WI38 (cell line): ENCODE measurements around the gene PRKCG.

Experiments
- H3K4me3 ChIP-seq: 2 replicates; pipeline ENCODE4 v1.5.1; 2011; ENCODE audit warnings: low read depth, mild to moderate bottlenecking, control low read depth, low read length
- TF ChIP-seq, protein P1 (sequence below): IDR thresholded peaks from 2 replicates; pipeline ENCODE4 v1.5.1; 2012; ENCODE audit warnings: low read depth, mild to moderate bottlenecking, control low read depth, low read length

PRKCG gene

DNA sequence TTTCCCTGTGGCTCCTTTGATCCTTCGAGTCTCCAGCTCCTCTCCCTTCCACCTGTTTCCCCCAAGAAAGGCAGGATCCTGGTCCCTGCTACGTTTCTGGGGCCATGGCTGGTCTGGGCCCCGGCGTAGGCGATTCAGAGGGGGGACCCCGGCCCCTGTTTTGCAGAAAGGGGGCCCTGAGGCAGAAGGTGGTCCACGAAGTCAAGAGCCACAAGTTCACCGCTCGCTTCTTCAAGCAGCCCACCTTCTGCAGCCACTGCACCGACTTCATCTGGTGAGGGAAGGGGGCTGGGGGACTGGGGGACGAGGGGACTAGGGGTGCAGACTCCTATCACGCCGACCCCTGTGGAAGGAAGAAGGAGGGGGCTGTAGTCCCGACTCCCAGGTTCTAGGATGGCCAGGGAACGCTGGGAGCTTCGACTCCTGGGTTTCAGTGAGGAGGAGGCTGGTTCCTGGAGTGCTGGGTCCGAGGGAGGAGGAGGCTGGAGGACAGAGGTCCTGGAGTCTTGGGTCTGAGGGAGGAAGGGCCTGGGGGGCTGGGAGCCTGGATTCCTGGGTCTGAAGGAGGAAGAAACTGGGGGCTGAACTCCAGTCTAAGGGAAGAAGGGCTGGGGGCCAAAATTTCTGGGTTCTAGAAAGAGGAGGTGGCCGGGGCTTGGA, 524 bp downstream of the PRKCG start:
- TF ChIP-seq, protein P1, sequence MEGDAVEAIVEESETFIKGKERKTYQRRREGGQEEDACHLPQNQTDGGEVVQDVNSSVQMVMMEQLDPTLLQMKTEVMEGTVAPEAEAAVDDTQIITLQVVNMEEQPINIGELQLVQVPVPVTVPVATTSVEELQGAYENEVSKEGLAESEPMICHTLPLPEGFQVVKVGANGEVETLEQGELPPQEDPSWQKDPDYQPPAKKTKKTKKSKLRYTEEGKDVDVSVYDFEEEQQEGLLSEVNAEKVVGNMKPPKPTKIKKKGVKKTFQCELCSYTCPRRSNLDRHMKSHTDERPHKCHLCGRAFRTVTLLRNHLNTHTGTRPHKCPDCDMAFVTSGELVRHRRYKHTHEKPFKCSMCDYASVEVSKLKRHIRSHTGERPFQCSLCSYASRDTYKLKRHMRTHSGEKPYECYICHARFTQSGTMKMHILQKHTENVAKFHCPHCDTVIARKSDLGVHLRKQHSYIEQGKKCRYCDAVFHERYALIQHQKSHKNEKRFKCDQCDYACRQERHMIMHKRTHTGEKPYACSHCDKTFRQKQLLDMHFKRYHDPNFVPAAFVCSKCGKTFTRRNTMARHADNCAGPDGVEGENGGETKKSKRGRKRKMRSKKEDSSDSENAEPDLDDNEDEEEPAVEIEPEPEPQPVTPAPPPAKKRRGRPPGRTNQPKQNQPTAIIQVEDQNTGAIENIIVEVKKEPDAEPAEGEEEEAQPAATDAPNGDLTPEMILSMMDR: no peak
- H3K4me3 ChIP-seq: peak overlapping the region; percentile 42

DNA sequence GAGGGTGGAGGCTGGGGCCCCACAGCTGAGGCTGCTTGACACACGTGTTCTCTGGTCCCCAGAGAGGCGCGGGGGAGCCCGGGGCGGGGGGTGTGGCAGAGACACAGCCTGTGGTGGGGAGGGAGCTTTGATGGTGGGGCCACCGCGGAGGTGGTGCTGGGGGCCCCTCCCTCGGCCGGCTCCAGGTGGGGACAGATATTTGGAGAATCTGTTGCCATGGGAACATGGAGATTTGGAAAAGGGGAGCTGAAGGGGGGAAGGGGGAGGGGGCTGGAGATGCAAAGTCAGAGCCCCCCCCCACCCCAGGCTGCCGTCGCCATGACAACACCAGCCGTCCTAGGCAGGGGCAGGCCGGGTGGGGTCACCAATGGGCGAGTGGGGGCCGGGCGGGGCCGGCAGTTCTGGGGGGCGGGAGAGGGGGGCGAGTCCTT, 1.2 kb downstream of the PRKCG start:
- TF ChIP-seq, protein P1: no peak
- H3K4me3 ChIP-seq: no peak overlapping the region

DNA sequence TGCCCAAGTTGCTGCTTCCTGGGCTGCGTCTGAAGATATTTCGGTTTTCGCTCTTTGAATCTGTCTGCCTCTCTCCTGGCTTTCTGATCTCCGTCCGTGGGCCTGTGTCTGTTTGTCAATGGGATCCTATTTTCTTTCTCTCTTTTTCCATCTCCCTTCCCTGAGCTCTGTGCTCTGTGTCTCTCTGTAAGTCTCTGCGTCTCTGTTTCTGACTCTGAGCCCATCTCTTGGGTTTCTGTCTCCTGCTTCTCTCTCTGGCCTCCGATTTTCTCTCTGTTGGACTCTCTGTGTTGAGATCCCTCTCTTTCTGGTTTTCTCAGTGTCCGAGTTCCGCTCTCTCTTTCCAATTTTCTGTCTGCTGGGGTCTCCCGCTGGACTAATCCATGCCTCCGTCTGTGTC, 1.7 kb downstream of the PRKCG start:
- TF ChIP-seq, protein P1: no peak
- H3K4me3 ChIP-seq: no peak overlapping the region

DNA sequence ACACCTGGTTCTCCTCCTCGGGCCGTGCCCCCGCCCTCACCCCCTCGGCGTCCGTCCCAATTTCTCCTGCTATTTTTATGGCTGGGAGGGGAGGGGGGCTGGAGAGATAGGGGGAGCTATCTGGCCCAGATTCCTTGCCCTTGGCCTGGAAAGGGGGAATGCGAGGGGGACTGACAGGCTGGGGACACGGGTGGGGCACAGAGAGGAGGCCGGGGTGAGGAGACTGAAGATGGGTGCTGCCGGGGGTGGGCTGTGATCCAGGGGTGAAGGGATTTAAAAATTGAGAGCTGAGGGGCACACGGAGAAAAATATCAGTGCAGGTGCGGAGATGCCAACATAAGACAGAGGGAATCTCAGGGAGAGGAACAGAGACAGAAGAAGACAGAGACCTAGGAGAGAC, 2.3 kb downstream of the PRKCG start:
- TF ChIP-seq, protein P1: no peak
- H3K4me3 ChIP-seq: no peak overlapping the region

DNA sequence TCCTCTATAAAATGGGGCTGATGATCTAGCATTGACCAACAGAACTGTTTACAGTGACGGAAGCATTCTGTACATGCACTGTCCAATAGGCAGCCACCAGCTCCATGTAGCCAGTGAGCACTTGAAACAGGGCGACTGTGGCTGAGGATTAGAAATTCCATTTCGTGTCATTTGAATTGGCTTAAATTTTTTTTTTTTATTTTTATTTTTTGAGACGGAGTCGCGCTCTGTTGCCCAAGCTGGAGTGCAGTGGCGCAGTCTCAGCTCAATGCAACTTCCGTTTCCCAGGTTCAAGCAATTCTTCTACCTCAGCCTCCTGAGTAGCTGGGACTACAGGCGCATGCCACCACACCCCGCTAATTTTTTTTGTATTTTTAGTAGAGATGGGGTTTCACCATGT, 3.0 kb downstream of the PRKCG start:
- H3K4me3 ChIP-seq: no peak overlapping the region
- TF ChIP-seq, protein P1: no peak

DNA sequence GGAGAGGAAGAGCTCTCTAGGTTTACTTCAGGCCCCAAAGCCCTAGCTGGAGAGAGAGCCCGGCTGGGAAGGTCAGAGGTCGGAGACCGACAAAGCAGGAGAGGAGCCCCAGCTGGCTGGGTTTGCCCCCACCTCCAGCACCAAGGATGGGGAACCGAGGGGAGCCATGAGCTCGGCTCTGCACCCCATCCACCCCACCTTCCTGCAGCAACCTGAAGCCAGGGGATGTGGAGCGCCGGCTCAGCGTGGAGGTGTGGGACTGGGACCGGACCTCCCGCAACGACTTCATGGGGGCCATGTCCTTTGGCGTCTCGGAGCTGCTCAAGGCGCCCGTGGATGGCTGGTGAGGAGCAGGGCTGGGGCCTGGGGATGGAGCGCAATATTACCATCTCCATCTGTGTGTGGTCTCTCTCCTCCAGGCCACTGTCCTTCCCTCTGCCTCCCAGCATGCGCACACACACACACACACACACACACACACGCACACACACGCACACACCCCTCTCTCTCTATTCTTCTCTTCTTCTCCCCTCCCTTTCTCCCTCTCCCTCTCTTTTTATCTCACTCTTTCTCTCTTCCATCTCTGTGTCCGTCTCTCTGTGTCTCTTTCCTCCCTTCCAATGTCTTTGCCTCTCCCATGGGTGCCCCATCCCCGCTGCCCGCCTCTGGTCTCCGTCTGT, 10.4 kb downstream of the PRKCG start:
- TF ChIP-seq, protein P1: no peak
- H3K4me3 ChIP-seq: no peak overlapping the region

DNA sequence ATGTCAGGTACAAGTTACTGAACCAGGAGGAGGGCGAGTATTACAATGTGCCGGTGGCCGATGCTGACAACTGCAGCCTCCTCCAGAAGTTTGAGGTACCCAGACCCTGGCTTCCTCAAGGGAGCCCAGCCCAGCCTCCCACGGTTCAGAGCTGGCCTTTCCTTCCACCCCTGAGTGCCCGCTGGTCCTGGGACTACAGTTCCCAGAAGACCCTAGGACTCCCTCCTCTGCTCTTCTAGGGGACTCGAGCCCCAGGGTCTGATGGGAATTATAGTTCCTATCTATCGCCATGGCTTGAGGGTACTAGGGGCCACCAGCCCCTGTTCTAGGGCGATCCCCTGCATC, 11.0 kb downstream of the PRKCG start:
- no peak overlapping the region for H3K4me3 ChIP-seq
- TF ChIP-seq, protein P1: no peak
